DOHH2 (cell line): ENCODE measurements around the gene IQSEC1.
A peak's percentile ranks its signal among the peaks of the same experiment; 100 is the strongest.

Experiments used
- H3F3A ChIP-seq: fragments of 200-600 bp; sonication (generic), shearing (Covaris generic); 2 replicates; pipeline ENCODE4 v1.6.0; 2016; ENCODE audit warnings: antibody characterized with exemption, mild to moderate bottlenecking; ENCODE audit not compliant: control insufficient read depth, insufficient read depth
- H3K27ac ChIP-seq: fragments of 200-600 bp; sonication (generic); 2 replicates; pipeline ENCODE4 v1.5.1; 2014; ENCODE audit warnings: low read depth, mild to moderate bottlenecking, low read length, moderate library complexity
- H3K27me3 ChIP-seq: fragments of 200-600 bp; sonication (generic); 2 replicates; pipeline ENCODE4 v1.6.1; 2014; ENCODE audit warnings: mild to moderate bottlenecking, low read length, mixed read lengths; ENCODE audit not compliant: control insufficient read depth
- H3K36me3 ChIP-seq: fragments of 200-600 bp; sonication (generic); 2 replicates; pipeline ENCODE4 v1.6.1; 2014; ENCODE audit warnings: mild to moderate bottlenecking, low read length, moderate library complexity, mixed read lengths; ENCODE audit not compliant: control insufficient read depth
- H3K4me1 ChIP-seq: fragments of 200-600 bp; sonication (generic); 2 replicates; pipeline ENCODE4 v1.6.1; 2014; ENCODE audit warnings: mild to moderate bottlenecking, low read length, mixed read lengths; ENCODE audit not compliant: control insufficient read depth
- H3K4me2 ChIP-seq: fragments of 200-600 bp; sonication (generic); 2 replicates; pipeline ENCODE4 v1.6.0; 2014; ENCODE audit warnings: mild to moderate bottlenecking, low read length, moderate library complexity
- H3K4me3 ChIP-seq: fragments of 200-600 bp; sonication (generic); 2 replicates; pipeline ENCODE4 v1.5.1; 2014; ENCODE audit warnings: mild to moderate bottlenecking, low read length, mixed read lengths
- H3K79me2 ChIP-seq: fragments of 200-600 bp; sonication (generic); 2 replicates; pipeline ENCODE4 v1.6.1; 2014; ENCODE audit warnings: mild to moderate bottlenecking, low read length, mixed read lengths; ENCODE audit not compliant: control insufficient read depth
- H3K9me2 ChIP-seq: fragments of 200-600 bp; sonication (generic); replicated peaks from 2 replicates; pipeline ENCODE4 v1.6.1; 2014; ENCODE audit warnings: mild to moderate bottlenecking, low read length, mixed read lengths; ENCODE audit not compliant: control insufficient read depth
- H3K9me3 ChIP-seq: fragments of 200-600 bp; sonication (generic); 2 replicates; pipeline ENCODE4 v1.6.1; 2014; ENCODE audit warnings: antibody characterized with exemption, low read length, mixed read lengths; ENCODE audit not compliant: control insufficient read depth, insufficient read depth
- H4K20me1 ChIP-seq: fragments of 200-600 bp; sonication (generic); 2 replicates; pipeline ENCODE4 v1.6.0; 2014; ENCODE audit warnings: low read depth, mild to moderate bottlenecking, antibody characterized with exemption, low read length, moderate library complexity; ENCODE audit not compliant: control insufficient read depth, insufficient read depth
- CTCF ChIP-seq: fragments of 200-600 bp; sonication (generic); IDR thresholded peaks from one replicate; pipeline ENCODE4 v1.5.1; 2014; ENCODE audit warnings: antibody characterized with exemption, mild to moderate bottlenecking, low read depth, low read length; ENCODE audit not compliant: poor library complexity, severe bottlenecking
- EZH2phosphoT487 ChIP-seq: fragments of 200-600 bp; sonication (generic); IDR thresholded peaks from 2 replicates; pipeline ENCODE4 v1.6.1; 2017; ENCODE audit warnings: borderline replicate concordance, mild to moderate bottlenecking, antibody characterized with exemption, low read length, moderate library complexity, mixed read lengths

Gene IQSEC1

DNA sequence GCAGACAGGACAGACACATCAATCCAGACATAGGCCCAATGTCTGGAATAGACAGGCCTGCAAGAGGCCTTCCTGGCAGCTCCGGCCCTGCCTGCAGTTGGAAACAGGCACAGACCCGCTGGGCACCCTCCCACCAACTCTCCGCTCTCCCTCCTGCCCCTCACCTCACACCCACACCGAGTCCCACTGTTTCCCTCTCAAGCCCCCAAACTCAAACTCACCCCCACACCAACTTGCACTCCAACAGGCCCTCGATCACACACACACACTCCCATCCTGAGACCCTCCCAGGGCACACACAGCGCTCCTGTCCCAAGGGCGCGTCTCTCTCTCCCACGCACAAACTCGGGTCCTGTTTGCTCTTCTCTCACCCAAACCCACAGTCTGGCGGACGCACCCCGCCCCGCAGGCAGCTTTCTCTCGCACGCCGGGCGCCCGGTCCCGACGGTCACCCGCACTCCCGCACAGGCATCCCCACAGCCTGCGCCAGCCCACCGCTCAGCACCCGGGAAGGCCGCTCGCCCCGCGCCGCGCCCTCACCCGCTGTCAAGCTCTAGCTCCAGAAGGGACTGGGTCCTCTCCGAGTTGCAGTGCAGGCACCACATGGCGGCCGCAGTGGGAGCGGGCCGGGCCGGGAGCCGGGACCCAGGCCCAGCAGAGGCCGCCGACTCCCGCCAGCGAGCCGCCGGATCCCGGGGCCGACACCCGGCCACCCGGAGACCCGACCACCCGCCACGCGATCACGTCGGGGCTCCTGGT, 106.2 kb downstream of the IQSEC1 start:
- TF ChIP-seq EZH2phosphoT487: no peak
- no peak for TF ChIP-seq CTCF
- no peaks in the 10 kb centered on the region for H4K20me1 ChIP-seq
- H3K4me1 ChIP-seq: peaks cover 5% of the 10 kb centered on the region

GRCh38 chr3:12965999-12966846, 107.0 kb downstream of the IQSEC1 start:
- no peak overlapping the region for H3K27ac ChIP-seq
- H3K4me3 ChIP-seq: no peak overlapping the region
- H4K20me1 ChIP-seq: no peaks in the 10 kb centered on the region
- H3K79me2 ChIP-seq: no peaks in the 10 kb centered on the region
- no peaks in the 10 kb centered on the region for H3K36me3 ChIP-seq
- no peaks in the 10 kb centered on the region for H3F3A ChIP-seq
- H3K27me3 ChIP-seq: peaks cover 64% of the 10 kb centered on the region
- H3K9me2 ChIP-seq: no peaks in the 10 kb centered on the region
- no peaks in the 10 kb centered on the region for H3K9me3 ChIP-seq
- no peak overlapping the region for H3K4me2 ChIP-seq
- H3K4me1 ChIP-seq: peaks cover 5% of the 10 kb centered on the region
- TF ChIP-seq EZH2phosphoT487 (no peak), CTCF (no peak)

More for the DNA sequence above, 106.2 kb downstream of the IQSEC1 start:
- H3K36me3 ChIP-seq: no peaks in the 10 kb centered on the region
- no peak overlapping the region for H3K4me3 ChIP-seq
- H3K9me2 ChIP-seq: no peaks in the 10 kb centered on the region
- H3K4me2 ChIP-seq: peak overlapping the region; percentile 29; the same call in 1 of the 2 replicates
- H3K79me2 ChIP-seq: no peaks in the 10 kb centered on the region
- peaks cover 58% of the 10 kb centered on the region for H3K27me3 ChIP-seq
- no peaks in the 10 kb centered on the region for H3K9me3 ChIP-seq
- H3F3A ChIP-seq: no peaks in the 10 kb centered on the region
- H3K27ac ChIP-seq: no peak overlapping the region

DNA sequence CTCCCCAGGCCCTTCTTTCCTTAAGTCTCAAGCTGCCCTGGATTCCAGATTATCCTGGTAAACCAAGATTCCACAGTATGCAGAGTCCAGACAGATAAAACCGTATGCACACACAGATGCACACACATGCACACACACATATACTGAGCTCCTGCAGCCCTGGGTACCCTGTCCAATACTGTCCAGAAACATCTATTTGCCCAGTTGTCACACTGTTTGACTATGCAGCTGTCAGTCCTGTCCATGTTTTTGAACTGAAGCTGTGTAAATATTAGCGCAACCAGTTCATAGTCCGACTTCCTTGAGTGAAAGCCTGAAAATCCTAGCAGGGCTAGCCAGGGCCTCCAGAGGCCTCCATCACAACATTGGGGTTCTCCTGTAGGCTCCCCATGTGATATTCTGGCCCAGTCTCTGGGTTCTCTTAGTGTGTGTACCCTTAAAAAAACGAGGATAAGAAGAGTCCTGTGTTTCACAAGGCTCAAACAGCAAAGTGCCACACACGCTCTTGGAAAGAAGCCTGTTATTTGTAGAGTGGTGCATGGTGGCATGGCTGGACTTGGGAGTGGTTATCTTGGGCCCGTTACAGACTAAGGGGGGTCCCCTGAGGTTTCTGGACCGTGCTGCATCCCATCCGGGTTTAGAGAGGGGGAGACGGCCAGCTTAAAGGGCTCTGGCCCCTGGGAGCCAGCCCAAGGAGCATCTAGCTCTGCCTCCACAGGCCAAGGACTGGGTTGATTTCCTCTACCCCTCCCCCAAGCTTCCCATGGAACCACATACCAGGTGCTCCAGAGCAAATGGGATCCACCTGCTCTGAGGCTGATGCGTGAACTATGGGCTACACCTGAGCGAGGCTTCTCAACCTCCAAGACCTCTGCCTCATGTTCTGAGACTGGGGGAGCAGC, 108.3 kb downstream of the IQSEC1 start:
- Histone ChIP-seq H3K79me2 (no peaks in the 10 kb centered on the region), H4K20me1 (no peaks in the 10 kb centered on the region), H3K4me2 (no peak overlapping the region)

More for the DNA sequence above, 108.3 kb downstream of the IQSEC1 start:
- TF ChIP-seq EZH2phosphoT487 (no peak), CTCF (no peak)
- H3K4me3 ChIP-seq: no peak overlapping the region
- no peaks in the 10 kb centered on the region for H3K9me3 ChIP-seq
- H3K4me1 ChIP-seq: peaks cover 8% of the 10 kb centered on the region
- H3K27me3 ChIP-seq: peaks cover 52% of the 10 kb centered on the region
- H3K9me2 ChIP-seq: no peaks in the 10 kb centered on the region
- no peaks in the 10 kb centered on the region for H3K36me3 ChIP-seq
- H3F3A ChIP-seq: no peaks in the 10 kb centered on the region
- no peak overlapping the region for H3K27ac ChIP-seq
